ENCODE measurements around the gene LRMDA. TPM values are rescaled to one million over a fixed set of nuclear protein-coding genes. Genes with fewer than 3 reads are reported as not detected.

LRMDA gene
- total RNA-seq, 3 donors from 2014 or later = 9.4 to 14.9 (median 10.3) TPM

- Histone ChIP-seq H3K9me3 (peaks cover 23% of the 10 kb centered on the region), H3K36me3 (ENCODE audit: low read depth) (no peaks in the 10 kb centered on the region), H3K4me1 (ENCODE audit: low read depth) (no peaks in the 10 kb centered on the region), H3K4me3 (no peak overlapping the region)
- no peak for TF ChIP-seq CTCF (IDR thresholded peaks at IDR 0.05)
- no peak for DNase-seq
- intact Hi-C loops (cut with DNase I, micrococcal nuclease) = no loop called here
- ATAC-seq = no peak
Measured at GRCh38 chr10:75572478-75572877, 141.1 kb downstream of the LRMDA start.

GRCh38 chr10:75575940-75576339 lies 144.5 kb downstream of the LRMDA start:
- ATAC-seq = no peak

GRCh38 chr10:75582102-75582501 lies 150.7 kb downstream of the LRMDA start:
- no peak for DNase-seq
- ATAC-seq = no peak
- H3K4me3 ChIP-seq = no peak overlapping the region
- H3K4me1 ChIP-seq (ENCODE audit: low read depth) = no peaks in the 10 kb centered on the region
- H3K36me3 ChIP-seq (ENCODE audit: low read depth) = no peaks in the 10 kb centered on the region
- intact Hi-C loops (cut with DNase I, micrococcal nuclease) = no loop called here
- H3K9me3 ChIP-seq = peaks cover 23% of the 10 kb centered on the region
- TF ChIP-seq CTCF (IDR thresholded peaks at IDR 0.05) = no peak

More at GRCh38 chr10:75575940-75576339, 144.5 kb downstream of the LRMDA start:
- Histone ChIP-seq H3K4me1 (ENCODE audit: low read depth) (no peaks in the 10 kb centered on the region), H3K9me3 (peaks cover 26% of the 10 kb centered on the region), H3K4me3 (no peak overlapping the region), H3K36me3 (ENCODE audit: low read depth) (no peaks in the 10 kb centered on the region)
- no peak for DNase-seq
- intact Hi-C loops (cut with DNase I, micrococcal nuclease) = no loop called here
- TF ChIP-seq CTCF (IDR thresholded peaks at IDR 0.05) = no peak

- Histone ChIP-seq H3K4me3 (no peak overlapping the region), H3K4me1 (ENCODE audit: low read depth) (no peaks in the 10 kb centered on the region), H3K36me3 (ENCODE audit: low read depth) (no peaks in the 10 kb centered on the region), H3K9me3 (peaks cover 23% of the 10 kb centered on the region)
- no peak for DNase-seq
- intact Hi-C loops (cut with DNase I, micrococcal nuclease) = no loop called here
- ATAC-seq = no peak
- TF ChIP-seq CTCF (IDR thresholded peaks at IDR 0.05) = no peak
Measured at GRCh38 chr10:75585294-75585693, 153.9 kb downstream of the LRMDA start.

GRCh38 chr10:75586814-75587213 lies 155.4 kb downstream of the LRMDA start:
- no peaks in the 10 kb centered on the region for H3K36me3 ChIP-seq (ENCODE audit: low read depth)
- no peak for DNase-seq
- ATAC-seq = no peak
- peaks cover 13% of the 10 kb centered on the region for H3K9me3 ChIP-seq
- no peak overlapping the region for H3K4me3 ChIP-seq
- TF ChIP-seq CTCF (IDR thresholded peaks at IDR 0.05) = no peak
- H3K4me1 ChIP-seq (ENCODE audit: low read depth) = no peaks in the 10 kb centered on the region
- intact Hi-C loops (cut with DNase I, micrococcal nuclease) = no loop called here

- peaks cover 2% of the 10 kb centered on the region for H3K9me3 ChIP-seq
- no peaks in the 10 kb centered on the region for H3K4me1 ChIP-seq (ENCODE audit: low read depth)
- ATAC-seq (no peak), DNase-seq (no peak)
- no peak overlapping the region for H3K4me3 ChIP-seq
- no peaks in the 10 kb centered on the region for H3K36me3 ChIP-seq (ENCODE audit: low read depth)
- intact Hi-C loops (cut with DNase I, micrococcal nuclease) = no loop called here
- TF ChIP-seq CTCF (IDR thresholded peaks at IDR 0.05) = no peak
Measured at GRCh38 chr10:75588031-75588430, 156.6 kb downstream of the LRMDA start.

Measured in mucosa of descending colon (tissue), 3 donors.